T-helper 22 cell (primary cell): ENCODE data around the gene MNS1.
"Not testable (repeated sequence)": the region's sequence is repeated elsewhere in the genome, so short reads cannot be mapped to it uniquely, and the experiment has no call there.

Experiments used
- DNase-seq: peaks from one replicate; pipeline ENCODE4 v3.0.0-alpha.2; 2020; ENCODE audit warnings: low read depth

MNS1 gene

GRCh38 chr15:56445746-56446145 is 19.2 kb downstream of the MNS1 start:
- DNase-seq: no peak

GRCh38 chr15:56442354-56442753 is 22.6 kb downstream of the MNS1 start:
- no peak for DNase-seq

- no peak for DNase-seq
Measured at GRCh38 chr15:56440214-56440770, 24.6 kb downstream of the MNS1 start.

- DNase-seq: no peak
Measured at GRCh38 chr15:56432304-56432703, 32.6 kb downstream of the MNS1 start.

GRCh38 chr15:56428821-56429458 is 36.0 kb downstream of the MNS1 start:
- no peak for DNase-seq

- DNase-seq: no peak
Measured at GRCh38 chr15:56425976-56426375, 39.0 kb downstream of the MNS1 start.

GRCh38 chr15:56425276-56425675 is 39.7 kb downstream of the MNS1 start:
- no peak for DNase-seq

- DNase-seq: not testable (repeated sequence)
Measured at GRCh38 chr15:56413114-56413733, 51.7 kb downstream of the MNS1 start.

GRCh38 chr15:56411122-56411749 is 53.7 kb downstream of the MNS1 start:
- DNase-seq: no peak

- no peak for DNase-seq
Measured at GRCh38 chr15:56410721-56411120, 54.2 kb downstream of the MNS1 start.

- not testable (repeated sequence) for DNase-seq
Measured at GRCh38 chr15:56399209-56399608, 65.7 kb downstream of the MNS1 start.

- DNase-seq: not testable (repeated sequence)
Measured at GRCh38 chr15:56397325-56397724, 67.6 kb downstream of the MNS1 start.

- DNase-seq: no peak
Measured at GRCh38 chr15:56394909-56395308, 70.0 kb downstream of the MNS1 start.

- no peak for DNase-seq
Measured at GRCh38 chr15:56393277-56393676, 71.7 kb downstream of the MNS1 start.

GRCh38 chr15:56390739-56391267 is 74.1 kb downstream of the MNS1 start:
- no peak for DNase-seq

GRCh38 chr15:56385908-56386307 is 79.0 kb downstream of the MNS1 start:
- DNase-seq: no peak

- DNase-seq: no peak
Measured at GRCh38 chr15:56383010-56383409, 81.9 kb downstream of the MNS1 start.
